SK-N-SH (cell line): ENCODE measurements around the gene CDKN2D. TPM values are rescaled to one million over a fixed set of nuclear protein-coding genes. Genes with fewer than 3 reads are reported as not detected.

ENCODE experiments used
- CTCF ChIA-PET: fragments of 300-600, 350-600 bp; formaldehyde crosslinking; extraction: SDS; loops from one replicate; lab custom pipeline; 2021; lab: Yijun Ruan, JAX
- POLR2A ChIA-PET: fragments of 350-600 bp; sonication (Branson Sonifier 250); formaldehyde crosslinking; extraction: SDS; loops from one replicate; lab custom pipeline; 2020; ENCODE audit warnings: antibody characterized with exemption, inconsistent platforms; lab: Yijun Ruan, JAX
- DNase-seq: peaks from one replicate; pipeline ENCODE4 v3.0.0; 2012
- H2AFZ ChIP-seq: fragments of 200-600 bp; sonication (generic); 2 replicates; pipeline ENCODE4 v1.8.1; 2016; ENCODE audit warnings: antibody characterized with exemption, mild to moderate bottlenecking, low read depth
- H3F3A ChIP-seq: fragments of 200-600 bp; sonication (generic); replicated peaks from 2 replicates; pipeline ENCODE3; 2016; ENCODE audit warnings: antibody characterized with exemption, mild to moderate bottlenecking; ENCODE audit not compliant: insufficient read depth
- H3K27ac ChIP-seq, 2 experiments: fragments of 200-500 bp in 1 of 2; fragments of 200-600 bp in 1 of 2; sonication (Bioruptor generic) in 1 of 2; sonication (generic), shearing (Covaris generic) in 1 of 2; 2 replicates each; pipeline versions ENCODE4 v1.5.1 to v1.6.1; 2014 to 2016; ENCODE audit warnings: low read depth in 2 of 2, inconsistent platforms in 1 of 2, low read length in 1 of 2, mild to moderate bottlenecking in 1 of 2, mixed read lengths in 1 of 2
- H3K27me3 ChIP-seq: fragments of 200-600 bp; sonication (generic), shearing (Covaris generic); 2 replicates; pipeline ENCODE4 v1.6.1; 2016; ENCODE audit warnings: mixed run types; ENCODE audit not compliant: insufficient read depth
- H3K36me3 ChIP-seq, 2 experiments: fragments of 200-500 bp in 1 of 2; fragments of 200-600 bp in 1 of 2; sonication (Bioruptor generic) in 1 of 2; sonication (generic) in 1 of 2; replicated peaks in 1 of 2; 2 replicates each; pipeline versions ENCODE3 to v1.5.1; 2014 to 2016; ENCODE audit warnings: low read length in 1 of 2, mild to moderate bottlenecking in 1 of 2; ENCODE audit not compliant: insufficient read depth in 2 of 2, control insufficient read depth in 1 of 2
- H3K4me1 ChIP-seq, 2 experiments: fragments of 200-500 bp in 1 of 2; fragments of 200-600 bp in 1 of 2; sonication (Bioruptor generic) in 1 of 2; sonication (generic), shearing (Covaris generic) in 1 of 2; 2 replicates each; pipeline versions ENCODE4 v1.5.1 to v1.6.1; 2014 to 2016; ENCODE audit warnings: low read depth in 1 of 2, low read length in 1 of 2, mixed run types in 1 of 2; ENCODE audit not compliant: insufficient read depth in 2 of 2, control insufficient read depth in 1 of 2
- H3K4me2 ChIP-seq: fragments of 200-600 bp; sonication (generic), shearing (Covaris generic); 2 replicates; pipeline ENCODE4 v1.6.1; 2017; ENCODE audit warnings: mixed run types
- H3K4me3 ChIP-seq, 2 experiments: fragments of 200-500 bp in 1 of 2; fragments of 200-600 bp in 1 of 2; sonication (Bioruptor generic) in 1 of 2; sonication (generic), shearing (Covaris generic) in 1 of 2; 2 replicates each; pipeline versions ENCODE4 v1.5.1 to v1.8.1; 2014 to 2016; ENCODE audit warnings: low read depth in 2 of 2, inconsistent platforms in 1 of 2, low read length in 1 of 2, mild to moderate bottlenecking in 1 of 2, mixed read lengths in 1 of 2, moderate library complexity in 1 of 2
- H3K79me2 ChIP-seq: fragments of 200-600 bp; sonication (generic); 2 replicates; pipeline ENCODE4 v1.8.1; 2017; ENCODE audit warnings: mild to moderate bottlenecking; ENCODE audit not compliant: insufficient read depth
- H3K9ac ChIP-seq: fragments of 200-600 bp; sonication (generic); 2 replicates; pipeline ENCODE4 v1.6.1; 2017; ENCODE audit warnings: mixed run types
- H3K9me2 ChIP-seq: fragments of 200-600 bp; sonication (generic); 2 replicates; pipeline ENCODE4 v1.6.1; 2017; ENCODE audit warnings: mixed run types
- H3K9me3 ChIP-seq: fragments of 200-600 bp; sonication (generic); 2 replicates; pipeline ENCODE4 v1.6.1; 2017; ENCODE audit warnings: mixed run types, mild to moderate bottlenecking, moderate library complexity
- H4K20me1 ChIP-seq: fragments of 200-600 bp; sonication (generic); 2 replicates; pipeline ENCODE4 v1.6.1; 2017; ENCODE audit warnings: mild to moderate bottlenecking, mixed run types; ENCODE audit not compliant: insufficient read depth
- EZH2phosphoT487 ChIP-seq: fragments of 200-600 bp; sonication (generic); IDR thresholded peaks from 2 replicates; pipeline ENCODE4 v1.6.1; 2017; ENCODE audit warnings: low read depth, mixed run types, mild to moderate bottlenecking, antibody characterized with exemption, moderate library complexity, borderline replicate concordance
- FOSL2 ChIP-seq: IDR thresholded peaks from 2 replicates; pipeline ENCODE4 v1.4.0; 2012; ENCODE audit warnings: low read depth, mild to moderate bottlenecking, moderate library complexity, borderline replicate concordance
- FOXJ3 ChIP-seq: sonication (generic); formaldehyde crosslinking; IDR thresholded peaks from 2 replicates; pipeline ENCODE4 v1.5.1; 2020; ENCODE audit warnings: mild to moderate bottlenecking, missing genetic modification reagents
- GABPA ChIP-seq: IDR thresholded peaks from 2 replicates; pipeline ENCODE4 v1.4.0; 2012; ENCODE audit warnings: low read depth, mild to moderate bottlenecking
- GATA2 ChIP-seq: sonication (generic); formaldehyde crosslinking; IDR thresholded peaks from 2 replicates; pipeline ENCODE4 v1.5.0; 2020; ENCODE audit warnings: mild to moderate bottlenecking, missing genetic modification reagents
- JUND ChIP-seq: IDR thresholded peaks from 2 replicates; pipeline ENCODE4 v1.4.0; 2012
- MXI1 ChIP-seq: IDR thresholded peaks from 2 replicates; pipeline ENCODE4 v1.6.1; 2012; ENCODE audit warnings: mild to moderate bottlenecking, low read depth, low read length, improper control_type of control experiment
- NRF1 ChIP-seq: IDR thresholded peaks from 2 replicates; pipeline ENCODE4 v1.6.1; 2012; ENCODE audit warnings: low read depth, mild to moderate bottlenecking, low read length
- SIN3A ChIP-seq: IDR thresholded peaks from 2 replicates; pipeline ENCODE4 v1.6.1; 2012; ENCODE audit warnings: low read depth, mild to moderate bottlenecking, low read length, moderate library complexity, borderline replicate concordance
- TAF1 ChIP-seq: IDR thresholded peaks from 2 replicates; pipeline ENCODE4 v1.6.1; 2012; ENCODE audit warnings: low read depth, mild to moderate bottlenecking, low read length, moderate library complexity, borderline replicate concordance
- WGBS: methylation state at CpG from one replicate; pipeline ENCODE4 v1.1.6; 2017; ENCODE audit warnings: low lambda C conversion rate; 5-methylcytosine and 5-hydroxymethylcytosine counted together
- polyA plus RNA-seq, 3 experiments: library from polyadenylated mRNA; depleted of rRNA; stranded (reverse); fragments of >200 nt; gene quantifications; 2 replicates each; pipeline ENCODE4 v1.2.3, GENCODE V29; 2012
- TF ChIP-seq, protein P1 (sequence below): fragments of 150-350 bp; IDR thresholded peaks from 2 replicates; pipeline ENCODE4 v1.6.1; 2016; ENCODE audit warnings: mild to moderate bottlenecking, low read depth, low read length
- TF ChIP-seq, protein P2 (sequence below): fragments of 150-350 bp; IDR thresholded peaks from 2 replicates; pipeline ENCODE4 v1.6.1; 2017; ENCODE audit warnings: antibody characterized with exemption, low read length, low read depth, borderline replicate concordance
- TF ChIP-seq, protein P3 (sequence below): IDR thresholded peaks from 2 replicates; pipeline ENCODE4 v1.4.0; 2012; ENCODE audit warnings: low read depth, borderline replicate concordance

Gene CDKN2D
- polyA plus RNA-seq, 1 of the 3 experiments (the other 2 are of a cell fraction) = 13.1 TPM

DNA sequence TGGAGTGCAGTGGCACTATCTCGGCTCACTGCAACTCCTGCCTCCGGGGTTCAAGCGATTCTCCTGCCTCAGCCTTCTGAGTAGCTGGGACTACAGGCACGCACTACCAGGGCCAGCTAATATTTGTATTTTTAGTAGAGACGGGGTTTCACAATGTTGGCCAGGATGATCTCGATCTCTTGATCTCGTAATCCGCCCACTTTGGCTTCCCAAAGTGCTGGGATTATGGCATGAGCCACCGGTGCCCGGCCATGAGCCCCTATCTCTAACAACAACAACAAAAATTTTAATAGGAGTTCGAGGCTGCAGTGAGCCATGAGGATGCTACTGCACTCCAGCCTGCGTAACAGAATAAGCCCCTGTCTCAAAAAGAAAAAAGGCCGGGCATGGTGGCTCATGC, 13.3 kb upstream of the CDKN2D start:
- TF ChIP-seq GABPA = no peak
- no peak for TF ChIP-seq MXI1
- TF ChIP-seq EZH2phosphoT487 = no peak
- TF ChIP-seq JUND = no peak
- no peak for TF ChIP-seq NRF1
- no peak for TF ChIP-seq GATA2 (CRISPR knock-in tag)
- no peak for TF ChIP-seq TAF1
- no peak for TF ChIP-seq SIN3A
- TF ChIP-seq, protein P1, sequence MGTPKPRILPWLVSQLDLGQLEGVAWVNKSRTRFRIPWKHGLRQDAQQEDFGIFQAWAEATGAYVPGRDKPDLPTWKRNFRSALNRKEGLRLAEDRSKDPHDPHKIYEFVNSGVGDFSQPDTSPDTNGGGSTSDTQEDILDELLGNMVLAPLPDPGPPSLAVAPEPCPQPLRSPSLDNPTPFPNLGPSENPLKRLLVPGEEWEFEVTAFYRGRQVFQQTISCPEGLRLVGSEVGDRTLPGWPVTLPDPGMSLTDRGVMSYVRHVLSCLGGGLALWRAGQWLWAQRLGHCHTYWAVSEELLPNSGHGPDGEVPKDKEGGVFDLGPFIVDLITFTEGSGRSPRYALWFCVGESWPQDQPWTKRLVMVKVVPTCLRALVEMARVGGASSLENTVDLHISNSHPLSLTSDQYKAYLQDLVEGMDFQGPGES = no peak
- no peak for TF ChIP-seq FOXJ3 (CRISPR knock-in tag)
- TF ChIP-seq, protein P2, sequence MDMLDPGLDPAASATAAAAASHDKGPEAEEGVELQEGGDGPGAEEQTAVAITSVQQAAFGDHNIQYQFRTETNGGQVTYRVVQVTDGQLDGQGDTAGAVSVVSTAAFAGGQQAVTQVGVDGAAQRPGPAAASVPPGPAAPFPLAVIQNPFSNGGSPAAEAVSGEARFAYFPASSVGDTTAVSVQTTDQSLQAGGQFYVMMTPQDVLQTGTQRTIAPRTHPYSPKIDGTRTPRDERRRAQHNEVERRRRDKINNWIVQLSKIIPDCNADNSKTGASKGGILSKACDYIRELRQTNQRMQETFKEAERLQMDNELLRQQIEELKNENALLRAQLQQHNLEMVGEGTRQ = no peak
- no peak for TF ChIP-seq FOSL2
- TF ChIP-seq, protein P3, sequence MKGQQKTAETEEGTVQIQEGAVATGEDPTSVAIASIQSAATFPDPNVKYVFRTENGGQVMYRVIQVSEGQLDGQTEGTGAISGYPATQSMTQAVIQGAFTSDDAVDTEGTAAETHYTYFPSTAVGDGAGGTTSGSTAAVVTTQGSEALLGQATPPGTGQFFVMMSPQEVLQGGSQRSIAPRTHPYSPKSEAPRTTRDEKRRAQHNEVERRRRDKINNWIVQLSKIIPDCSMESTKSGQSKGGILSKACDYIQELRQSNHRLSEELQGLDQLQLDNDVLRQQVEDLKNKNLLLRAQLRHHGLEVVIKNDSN = no peak
- TF ChIP-seq, all 33 proteins: peak for 0
- H3F3A ChIP-seq = no peaks in the 10 kb centered on the region
- WGBS = 87% methylated on average over 13 of the region's 13 CpGs
- peaks cover 0 to 3% of the 10 kb centered on the region in 2 experiments; a peak in 1 of 4 replicates for H3K4me1 ChIP-seq
- H3K27me3 ChIP-seq = peaks cover 5% of the 10 kb centered on the region; the same call in 1 of the 2 replicates
- H3K27ac ChIP-seq = no peak overlapping the region
- no peaks in the 10 kb centered on the region for H3K9me2 ChIP-seq
- H4K20me1 ChIP-seq = no peaks in the 10 kb centered on the region
- H3K4me3 ChIP-seq = no peak overlapping the region
- H3K9ac ChIP-seq = no peak overlapping the region
- no peaks in the 10 kb centered on the region for H3K79me2 ChIP-seq
- H2AFZ ChIP-seq = no peak overlapping the region
- DNase-seq = no peak
- ChIA-PET CTCF (interaction anchor here (0.6 to 9.1 kb wide), 38 partner anchors 10 to 282 kb away, joined by 3 to 330 read pairs (median 5); partner anchors contain the start of genes CDKN2D, DNM2 and QTRT1), POLR2A (interaction anchor here (1.1 to 1.3 kb wide), 2 partner anchors 64 to 114 kb away, joined by 4 read pairs; no protein-coding TSS in a partner anchor)
- H3K9me3 ChIP-seq = no peaks in the 10 kb centered on the region
- H3K4me2 ChIP-seq = no peak overlapping the region
- H3K36me3 ChIP-seq = no peaks in the 10 kb centered on the region
